Keratinocyte (primary cell): ENCODE data around the gene NECAP2. TPM values are rescaled to one million over a fixed set of nuclear protein-coding genes. Genes with fewer than 3 reads are reported as not detected.

Experiments used
- DNase-seq: peaks from one replicate; pipeline ENCODE4 v3.0.0-alpha.2; 2011; ENCODE audit warnings: low read depth, missing footprints, low spot score
- FAIRE-seq: peaks from 2 replicates; lab custom pipeline; 2011; peaks lifted over from hg19 to GRCh38; lab: Jason Lieb, UNC
- H2AFZ ChIP-seq: 2 replicates; pipeline ENCODE4 v1.6.0; 2012; ENCODE audit warnings: low read length, control low read depth, inconsistent platforms; ENCODE audit not compliant: control insufficient read depth
- H3K27ac ChIP-seq: 2 replicates; pipeline ENCODE4 v1.5.1; 2011; ENCODE audit warnings: low read length; ENCODE audit not compliant: control insufficient read depth, insufficient read depth
- H3K27me3 ChIP-seq: 3 replicates; pipeline ENCODE4 v1.6.0; 2011; ENCODE audit warnings: low read length; ENCODE audit not compliant: control insufficient read depth, insufficient read depth; ENCODE audit errors: extremely low read depth
- H3K36me3 ChIP-seq, 2 experiments: 2 replicates in 1 of 2; 3 replicates in 1 of 2; pipeline ENCODE4 v1.5.1; 2011; ENCODE audit warnings: low read length in 2 of 2, mild to moderate bottlenecking in 1 of 2; ENCODE audit not compliant: control insufficient read depth in 2 of 2, insufficient read depth in 2 of 2; ENCODE audit errors: extremely low read depth in 1 of 2
- H3K4me1 ChIP-seq: 3 replicates; pipeline ENCODE4 v1.5.1; 2011; ENCODE audit warnings: low read length; ENCODE audit not compliant: control insufficient read depth, insufficient read depth; ENCODE audit errors: extremely low read depth
- H3K4me2 ChIP-seq: 3 replicates; pipeline ENCODE4 v1.6.0; 2011; ENCODE audit warnings: low read depth, low read length; ENCODE audit not compliant: control insufficient read depth, insufficient read depth; ENCODE audit errors: extremely low read depth
- H3K4me3 ChIP-seq, 3 experiments: fragments of 200-600 bp in 1 of 3; sonication (generic) in 1 of 3; 2 replicates in 2 of 3; 3 replicates in 1 of 3; pipeline ENCODE4 v1.5.1; 2011 to 2016; ENCODE audit warnings: low read length in 3 of 3, mild to moderate bottlenecking in 3 of 3, control low read depth in 2 of 3, inconsistent platforms in 1 of 3, low read depth in 1 of 3, mixed read lengths in 1 of 3, mixed run types in 1 of 3, moderate library complexity in 1 of 3; ENCODE audit not compliant: control insufficient read depth in 2 of 3, insufficient read depth in 2 of 3; ENCODE audit errors: extremely low read depth in 1 of 3
- H3K79me2 ChIP-seq: 2 replicates; pipeline ENCODE4 v1.6.0; 2012; ENCODE audit warnings: low read length; ENCODE audit not compliant: control insufficient read depth, insufficient read depth
- H3K9ac ChIP-seq: 3 replicates; pipeline ENCODE4 v1.6.0; 2011; ENCODE audit warnings: low read length; ENCODE audit not compliant: control insufficient read depth, insufficient read depth; ENCODE audit errors: extremely low read depth
- H3K9me1 ChIP-seq: 3 replicates; pipeline ENCODE4 v1.6.0; 2011; ENCODE audit warnings: low read length; ENCODE audit not compliant: control insufficient read depth, insufficient read depth; ENCODE audit errors: extremely low read depth
- H3K9me3 ChIP-seq: 2 replicates; pipeline ENCODE4 v1.5.1; 2012; ENCODE audit warnings: low read depth, low read length; ENCODE audit not compliant: control insufficient read depth
- H4K20me1 ChIP-seq: 3 replicates; pipeline ENCODE4 v1.6.0; 2011; ENCODE audit warnings: low read length; ENCODE audit not compliant: control insufficient read depth, insufficient read depth; ENCODE audit errors: extremely low read depth
- EZH2 ChIP-seq: IDR thresholded peaks from one replicate; pipeline ENCODE4 v1.6.1; 2012; ENCODE audit warnings: inconsistent platforms, mild to moderate bottlenecking, low read length, moderate library complexity
- dilution Hi-C: fragments of 300-500 bp; cut with MboI; formaldehyde crosslinking; loops from one replicate; pipeline ENCODE4 v1.7.0; 2020; ENCODE audit warnings: low sequenced_read_pairs; ENCODE audit not compliant: extremely low pct_ligation_motif_present
- polyA plus RNA-seq, 5 experiments: library from polyadenylated mRNA; depleted of rRNA in 3 of 5; stranded (reverse) in 3 of 5; stranded (forward) in 1 of 5; unstranded in 1 of 5; fragments of >200 nt; gene quantifications; 1 replicate in 1 of 5; 2 replicates in 3 of 5; 3 replicates in 1 of 5; pipeline versions ENCODE4 v1.2.1 to v1.2.3, GENCODE V29; 2011 to 2012; ENCODE audit warnings: missing spikeins in 2 of 5, low read depth in 1 of 5, low replicate concordance in 1 of 5
- TF ChIP-seq, protein P1 (sequence below), 3 experiments: IDR thresholded peaks in 1 of 3; conservative IDR thresholded peaks in 1 of 3; optimal IDR thresholded peaks in 1 of 3; 2 replicates in 2 of 3; 3 replicates in 1 of 3; pipeline versions ENCODE3 to v1.5.1; 2011; ENCODE audit warnings: low read length in 3 of 3, mild to moderate bottlenecking in 3 of 3, moderate library complexity in 2 of 3, control low read depth in 1 of 3, inconsistent platforms in 1 of 3; ENCODE audit not compliant: insufficient read depth in 2 of 3; ENCODE audit errors: extremely low read depth in 1 of 3

NECAP2 gene
- polyA plus RNA-seq, 1 donor (not counting 4 experiments of a cell fraction or from before 2014, with no cell fraction given) = 75.7 TPM

DNA sequence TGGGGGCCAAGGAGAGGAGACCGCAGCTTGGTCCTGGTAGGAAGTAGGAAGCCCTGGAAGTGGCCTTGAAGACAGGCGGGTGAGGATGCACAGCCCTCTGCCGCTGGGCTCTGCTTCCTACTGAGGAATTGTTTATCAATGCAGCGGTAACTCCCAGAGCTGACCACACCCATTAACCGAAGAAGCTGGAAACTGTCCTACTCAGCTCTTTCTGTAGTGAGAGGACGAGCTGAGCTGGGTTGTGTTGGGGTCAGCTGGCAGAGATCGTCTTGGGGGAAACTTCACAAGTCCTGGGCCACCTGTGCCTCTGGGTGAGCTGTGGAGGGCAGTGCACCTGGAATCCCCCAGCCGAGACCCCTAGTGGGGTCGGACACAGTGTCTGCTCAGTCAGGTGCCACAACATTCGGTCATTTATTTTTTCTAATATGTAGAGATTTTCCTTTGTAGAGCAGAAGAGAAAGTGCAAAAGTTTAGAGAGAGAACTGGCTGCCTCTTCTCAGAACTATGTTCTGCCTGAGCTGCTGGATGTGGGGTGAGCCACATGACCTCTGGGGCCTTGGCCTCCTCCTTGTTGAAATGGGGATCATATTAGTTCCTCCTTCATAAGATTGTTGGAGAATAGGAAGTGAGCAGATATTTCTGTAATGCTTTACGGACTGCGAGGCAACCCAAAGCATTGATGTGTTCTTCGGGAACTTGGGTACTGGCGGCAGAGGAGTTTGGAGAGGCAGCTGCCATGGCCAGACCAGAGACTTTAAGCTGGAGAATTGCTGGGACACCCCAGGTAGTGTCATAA is 3.6 kb downstream of the NECAP2 start:
- TF ChIP-seq, protein P1, sequence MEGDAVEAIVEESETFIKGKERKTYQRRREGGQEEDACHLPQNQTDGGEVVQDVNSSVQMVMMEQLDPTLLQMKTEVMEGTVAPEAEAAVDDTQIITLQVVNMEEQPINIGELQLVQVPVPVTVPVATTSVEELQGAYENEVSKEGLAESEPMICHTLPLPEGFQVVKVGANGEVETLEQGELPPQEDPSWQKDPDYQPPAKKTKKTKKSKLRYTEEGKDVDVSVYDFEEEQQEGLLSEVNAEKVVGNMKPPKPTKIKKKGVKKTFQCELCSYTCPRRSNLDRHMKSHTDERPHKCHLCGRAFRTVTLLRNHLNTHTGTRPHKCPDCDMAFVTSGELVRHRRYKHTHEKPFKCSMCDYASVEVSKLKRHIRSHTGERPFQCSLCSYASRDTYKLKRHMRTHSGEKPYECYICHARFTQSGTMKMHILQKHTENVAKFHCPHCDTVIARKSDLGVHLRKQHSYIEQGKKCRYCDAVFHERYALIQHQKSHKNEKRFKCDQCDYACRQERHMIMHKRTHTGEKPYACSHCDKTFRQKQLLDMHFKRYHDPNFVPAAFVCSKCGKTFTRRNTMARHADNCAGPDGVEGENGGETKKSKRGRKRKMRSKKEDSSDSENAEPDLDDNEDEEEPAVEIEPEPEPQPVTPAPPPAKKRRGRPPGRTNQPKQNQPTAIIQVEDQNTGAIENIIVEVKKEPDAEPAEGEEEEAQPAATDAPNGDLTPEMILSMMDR (optimal IDR thresholded peaks at IDR 0.05 in 1 of 3, IDR thresholded peaks at IDR 0.05 in 1 of 3, conservative IDR thresholded peaks at IDR 0.05 in 1 of 3; ENCODE audit: extremely low read depth in 1 of 3, insufficient read depth in 2 of 3, low read length in 3 of 3) = no peak
- TF ChIP-seq EZH2 = no peak
- no peaks in the 10 kb centered on the region for H4K20me1 ChIP-seq
- no peak overlapping the region for H3K4me3 ChIP-seq
- H3K9ac ChIP-seq = no peak overlapping the region
- H2AFZ ChIP-seq = no peak overlapping the region
- H3K36me3 ChIP-seq = peaks cover 29 to 44% of the 10 kb centered on the region in 2 experiments
- no peak overlapping the region for H3K4me2 ChIP-seq
- H3K9me3 ChIP-seq = no peaks in the 10 kb centered on the region
- H3K9me1 ChIP-seq = no peaks in the 10 kb centered on the region
- no peak overlapping the region for H3K27ac ChIP-seq
- dilution Hi-C loops = no loop called here
- H3K79me2 ChIP-seq = peaks cover 63% of the 10 kb centered on the region
- H3K4me1 ChIP-seq = peaks cover 3% of the 10 kb centered on the region
- no peaks in the 10 kb centered on the region for H3K27me3 ChIP-seq
- FAIRE-seq (no peak), DNase-seq (no peak)

DNA sequence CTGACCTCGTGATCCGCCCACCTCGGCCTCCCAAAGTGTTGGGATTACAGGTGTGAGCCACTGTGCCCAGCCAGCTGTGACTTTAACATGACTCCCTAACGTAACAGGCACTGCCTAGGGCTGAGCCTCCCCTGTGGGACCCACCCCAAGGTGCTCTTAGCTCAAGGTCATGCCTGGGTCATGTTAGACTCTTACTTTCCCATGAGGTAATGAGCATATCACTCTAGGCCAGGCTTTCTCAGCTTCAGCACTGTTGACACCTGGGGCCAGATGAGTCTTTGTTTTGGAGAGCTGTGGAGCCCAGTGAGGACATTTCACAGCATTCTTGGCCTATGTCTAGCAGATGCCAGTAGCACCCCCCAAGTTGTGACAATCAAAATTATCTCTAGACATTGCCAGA is 4.5 kb downstream of the NECAP2 start:
- H3K4me3 ChIP-seq = no peak overlapping the region
- no peak for TF ChIP-seq EZH2
- TF ChIP-seq, protein P1 (optimal IDR thresholded peaks at IDR 0.05 in 1 of 3, IDR thresholded peaks at IDR 0.05 in 1 of 3, conservative IDR thresholded peaks at IDR 0.05 in 1 of 3; ENCODE audit: extremely low read depth in 1 of 3, insufficient read depth in 2 of 3, low read length in 3 of 3) = no peak
- H2AFZ ChIP-seq = no peak overlapping the region
- no peak overlapping the region for H3K27ac ChIP-seq
- H3K79me2 ChIP-seq = peaks cover 67% of the 10 kb centered on the region
- dilution Hi-C loops = no loop called here
- H3K4me1 ChIP-seq = peaks cover 3% of the 10 kb centered on the region
- FAIRE-seq = no peak
- H3K9me3 ChIP-seq = no peaks in the 10 kb centered on the region
- H3K9me1 ChIP-seq = no peaks in the 10 kb centered on the region
- H4K20me1 ChIP-seq = no peaks in the 10 kb centered on the region
- H3K9ac ChIP-seq = no peak overlapping the region
- H3K27me3 ChIP-seq = no peaks in the 10 kb centered on the region
- peaks cover 32 to 47% of the 10 kb centered on the region in 2 experiments for H3K36me3 ChIP-seq
- no peak for DNase-seq
- no peak overlapping the region for H3K4me2 ChIP-seq
